ENCODE data around the gene AGBL1. TPM values are rescaled to one million over a fixed set of nuclear protein-coding genes. Genes with fewer than 3 reads are reported as not detected.

AGBL1 gene
- total RNA-seq, 1 donor from 2014 or later: 4.8 TPM

GRCh38 chr15:86236356-86237110 lies 156.9 kb downstream of the AGBL1 start:
- no peak for DNase-seq (ENCODE audit: low spot score)

- DNase-seq (ENCODE audit: low spot score): no peak
Measured at GRCh38 chr15:86237111-86237500, 157.4 kb downstream of the AGBL1 start.

GRCh38 chr15:86247249-86247955 lies 167.7 kb downstream of the AGBL1 start:
- DNase-seq (ENCODE audit: low spot score): no peak

- DNase-seq (ENCODE audit: low spot score): no peak
Measured at GRCh38 chr15:86255247-86255646, 175.6 kb downstream of the AGBL1 start.

GRCh38 chr15:86256628-86257027 lies 177.0 kb downstream of the AGBL1 start:
- no peak for DNase-seq (ENCODE audit: low spot score)

GRCh38 chr15:86259589-86259988 lies 179.9 kb downstream of the AGBL1 start:
- no peak for DNase-seq (ENCODE audit: low spot score)

- DNase-seq (ENCODE audit: low spot score): no peak
Measured at GRCh38 chr15:86263230-86263629, 183.6 kb downstream of the AGBL1 start.

- DNase-seq (ENCODE audit: low spot score): no peak
Measured at GRCh38 chr15:86266896-86267484, 187.3 kb downstream of the AGBL1 start.

GRCh38 chr15:86267892-86268291 lies 188.2 kb downstream of the AGBL1 start:
- no peak for DNase-seq (ENCODE audit: low spot score)

- no peak for DNase-seq (ENCODE audit: low spot score)
Measured at GRCh38 chr15:86268558-86268957, 188.9 kb downstream of the AGBL1 start.

- DNase-seq (ENCODE audit: low spot score): no peak
Measured at GRCh38 chr15:86273309-86273708, 193.6 kb downstream of the AGBL1 start.

- no peak for DNase-seq (ENCODE audit: low spot score)
Measured at GRCh38 chr15:86275361-86275760, 195.7 kb downstream of the AGBL1 start.

GRCh38 chr15:86278586-86278985 lies 198.9 kb downstream of the AGBL1 start:
- DNase-seq (ENCODE audit: low spot score): no peak

GRCh38 chr15:86284635-86285034 lies 205.0 kb downstream of the AGBL1 start:
- DNase-seq (ENCODE audit: low spot score): no peak

GRCh38 chr15:86295511-86295910 lies 215.8 kb downstream of the AGBL1 start:
- no peak for DNase-seq (ENCODE audit: low spot score)

- DNase-seq (ENCODE audit: low spot score): peak; percentile 5
Measured at GRCh38 chr15:86296769-86297168, 217.1 kb downstream of the AGBL1 start.

GRCh38 chr15:86300390-86301125 lies 220.9 kb downstream of the AGBL1 start:
- no peak for DNase-seq (ENCODE audit: low spot score)

GRCh38 chr15:86311568-86312280 lies 232.1 kb downstream of the AGBL1 start:
- no peak for DNase-seq (ENCODE audit: low spot score)

GRCh38 chr15:86312486-86312885 lies 232.8 kb downstream of the AGBL1 start:
- no peak for DNase-seq (ENCODE audit: low spot score)

GRCh38 chr15:86316216-86316615 lies 236.5 kb downstream of the AGBL1 start:
- DNase-seq (ENCODE audit: low spot score): no peak

GRCh38 chr15:86316726-86317383 lies 237.2 kb downstream of the AGBL1 start:
- peak; percentile 44 for DNase-seq (ENCODE audit: low spot score)

Data from umbilical cord (tissue), 2 donors.